MCF 10A (cell line): ENCODE measurements around the gene USB1. TPM values are rescaled to one million over a fixed set of nuclear protein-coding genes. Genes with fewer than 3 reads are reported as not detected.

Experiments used
- BruUV-seq: library from RNA; stranded (reverse); fragments of 400-500 nt; replicated peaks from 2 replicates; lab custom pipeline; 2021; lab: Mats Ljungman, UMichigan
- CTCF ChIA-PET: fragments of 300-600 bp; sonication (Branson Sonifier 250); formaldehyde crosslinking; extraction: SDS; loops from one replicate; lab custom pipeline; 2021; ENCODE audit warnings: antibody characterized with exemption, inconsistent platforms; lab: Yijun Ruan, JAX
- POLR2A ChIA-PET: fragments of 300-600, 350-650 bp; sonication (Branson Sonifier 250); formaldehyde crosslinking; extraction: SDS; loops from one replicate; lab custom pipeline; 2020; ENCODE audit warnings: antibody characterized with exemption, inconsistent platforms; lab: Yijun Ruan, JAX
- DNase-seq: peaks from one replicate; pipeline ENCODE4 v3.0.0-alpha.2; 2018; ENCODE audit not compliant: unreplicated experiment
- H3K27ac Mint-ChIP-seq: one replicate; pipeline ENCODE4 v1.8.0; 2022; ENCODE audit warnings: mild to moderate bottlenecking, low read depth, mixed read lengths; ENCODE audit not compliant: unreplicated experiment
- H3K27me3 Mint-ChIP-seq: one replicate; pipeline ENCODE4 v1.8.0; 2022; ENCODE audit warnings: mixed read lengths; ENCODE audit not compliant: insufficient read depth, unreplicated experiment
- H3K36me3 Mint-ChIP-seq: one replicate; pipeline ENCODE4 v1.8.0; 2022; ENCODE audit warnings: mild to moderate bottlenecking, moderate library complexity, mixed read lengths; ENCODE audit not compliant: insufficient read depth, unreplicated experiment
- H3K4me1 Mint-ChIP-seq: one replicate; pipeline ENCODE4 v1.8.0; 2022; ENCODE audit warnings: mixed read lengths; ENCODE audit not compliant: insufficient read depth, unreplicated experiment
- H3K4me3 Mint-ChIP-seq: one replicate; pipeline ENCODE4 v1.8.0; 2022; ENCODE audit warnings: mild to moderate bottlenecking, moderate library complexity, mixed read lengths; ENCODE audit not compliant: unreplicated experiment
- H3K9me3 Mint-ChIP-seq: one replicate; pipeline ENCODE4 v1.8.0; 2022; ENCODE audit warnings: mixed read lengths; ENCODE audit not compliant: unreplicated experiment
- CTCF ChIP-seq: fragments of 200-600 bp; IDR thresholded peaks from one replicate; pipeline ENCODE4 v1.8.0; 2022; ENCODE audit warnings: antibody characterized with exemption, mild to moderate bottlenecking; ENCODE audit not compliant: unreplicated experiment
- intact Hi-C: fragments of 100-400 bp; cut with micrococcal nuclease; formaldehyde crosslinking; loops from 2 replicates; pipeline ENCODE4 v1.14.1; 2022
- total RNA-seq: library from RNA; stranded (reverse); gene quantifications from 2 replicates; pipeline ENCODE4 v1.2.3, GENCODE V29; 2022

Gene USB1
- total RNA-seq, 1 experiment from 2014 or later, result 49.2 TPM

GRCh38 chr16:58044266-58045019, 43.2 kb downstream of the USB1 start:
- ChIA-PET CTCF (interaction anchor here (0.6 kb wide), 1 partner anchor 497 kb away, joined by 6 read pairs; no protein-coding TSS in a partner anchor), POLR2A (interaction anchor here (0.6 kb wide), 1 partner anchor 9 kb away, joined by 3 read pairs; no protein-coding TSS in a partner anchor)
- no peaks in the 10 kb centered on the region for H3K9me3 Mint-ChIP-seq
- DNase-seq, result no peak
- BruUV-seq, result no TSS peak
- intact Hi-C loops, result no loop called here
- H3K36me3 Mint-ChIP-seq, result peaks cover 6% of the 10 kb centered on the region
- H3K27me3 Mint-ChIP-seq, result no peaks in the 10 kb centered on the region
- no peak overlapping the region for H3K4me3 Mint-ChIP-seq
- no peaks in the 10 kb centered on the region for H3K4me1 Mint-ChIP-seq
- no peak overlapping the region for H3K27ac Mint-ChIP-seq
- TF ChIP-seq CTCF, result no peak

GRCh38 chr16:58045096-58045495, 43.9 kb downstream of the USB1 start:
- no peak for TF ChIP-seq CTCF
- no peak overlapping the region for H3K27ac Mint-ChIP-seq
- no peaks in the 10 kb centered on the region for H3K9me3 Mint-ChIP-seq
- H3K27me3 Mint-ChIP-seq, result no peaks in the 10 kb centered on the region
- no peaks in the 10 kb centered on the region for H3K4me1 Mint-ChIP-seq
- H3K4me3 Mint-ChIP-seq, result no peak overlapping the region
- DNase-seq, result no peak
- intact Hi-C loops, result no loop called here
- POLR2A ChIA-PET, result interaction anchor here (0.6 kb wide), 1 partner anchor 9 kb away, joined by 3 read pairs; no protein-coding TSS in a partner anchor
- BruUV-seq, result no TSS peak
- CTCF ChIA-PET, result no interaction called here
- H3K36me3 Mint-ChIP-seq, result peaks cover 6% of the 10 kb centered on the region

- ChIA-PET CTCF (interaction anchor here (0.8 kb wide), 1 partner anchor 12 kb away, joined by 4 read pairs; no protein-coding TSS in a partner anchor), POLR2A (no interaction called here)
- Mint-ChIP-seq H3K27ac (no peak overlapping the region), H3K4me1 (no peaks in the 10 kb centered on the region), H3K9me3 (no peaks in the 10 kb centered on the region), H3K4me3 (no peak overlapping the region), H3K27me3 (no peaks in the 10 kb centered on the region), H3K36me3 (peaks cover 6% of the 10 kb centered on the region)
- no TSS peak for BruUV-seq
- no peak for DNase-seq
- intact Hi-C loops, result no loop called here
- TF ChIP-seq CTCF, result no peak
These were observed 45.1 kb downstream of the USB1 start for GRCh38 chr16:58046054-58046881.

DNA sequence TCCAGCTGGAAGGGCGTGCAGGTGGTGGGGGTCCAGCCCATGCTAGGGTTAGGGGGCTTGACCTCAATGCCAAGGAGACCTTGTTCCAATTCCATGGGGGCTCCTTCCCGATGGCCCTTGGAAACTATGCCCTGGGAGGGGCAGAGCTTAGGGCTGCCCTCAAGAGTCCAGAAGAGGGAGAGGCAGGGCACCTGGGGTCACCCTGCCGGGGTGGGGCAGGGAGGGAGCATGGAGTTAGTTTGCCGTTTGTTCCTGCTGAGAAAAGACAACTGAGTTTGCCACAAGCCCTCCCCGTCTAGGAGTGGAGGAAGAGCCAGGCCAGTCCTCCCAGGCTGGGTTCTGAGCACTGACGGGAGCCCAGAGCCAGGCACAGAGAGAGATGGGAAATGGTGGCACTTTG, 45.7 kb downstream of the USB1 start:
- Mint-ChIP-seq H3K4me1 (no peaks in the 10 kb centered on the region), H3K9me3 (no peaks in the 10 kb centered on the region), H3K27ac (no peak overlapping the region), H3K36me3 (peaks cover 6% of the 10 kb centered on the region), H3K4me3 (no peak overlapping the region), H3K27me3 (no peaks in the 10 kb centered on the region)
- CTCF ChIA-PET, result interaction anchor here (0.8 kb wide), 1 partner anchor 13 kb away, joined by 4 read pairs; no protein-coding TSS in a partner anchor
- TF ChIP-seq CTCF, result no peak
- intact Hi-C loops, result no loop called here
- no peak for DNase-seq
- BruUV-seq, result no TSS peak
- POLR2A ChIA-PET, result no interaction called here
